Measurements from ENCODE around the gene ADORA2A. TPM values are rescaled to one million over a fixed set of nuclear protein-coding genes. Genes with fewer than 3 reads are reported as not detected.

The ADORA2A gene
- total and polyA plus RNA-seq, 2 of the 8 experiments (the other 6 are each of a cell fraction or from before 2014, with no cell fraction given): 7.1 to 20.3 TPM

DNA sequence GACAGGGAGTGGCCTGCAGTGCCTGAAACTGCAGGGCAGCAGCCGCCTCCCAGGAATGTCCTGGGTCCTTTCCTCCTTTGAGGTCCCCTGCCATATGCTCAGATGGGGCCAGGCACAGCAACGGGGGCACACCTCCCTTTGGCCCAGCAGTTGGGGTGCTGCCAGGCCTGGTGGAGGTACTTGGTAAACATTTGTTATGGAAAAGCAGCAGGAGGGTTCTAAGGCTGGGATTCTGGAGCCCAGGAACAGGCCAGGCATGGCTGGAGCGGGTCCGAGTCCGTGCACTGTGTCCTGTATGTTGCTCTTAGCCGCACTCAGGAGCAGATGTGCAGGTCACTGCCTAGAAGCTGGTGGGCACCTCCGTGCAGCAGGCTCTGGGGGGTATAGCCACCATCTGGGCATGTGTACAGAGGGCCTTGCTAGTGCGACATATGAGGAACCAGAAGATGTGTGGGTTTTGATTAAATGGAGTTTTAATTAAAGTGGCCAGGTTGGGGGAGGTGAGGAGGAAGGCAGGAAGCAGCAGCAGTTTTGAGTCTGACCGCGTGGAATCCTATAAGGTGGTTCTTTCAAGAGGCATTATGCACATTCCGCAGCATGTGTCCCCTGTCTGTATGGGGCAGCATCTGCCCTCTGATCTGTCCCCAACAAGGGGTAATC lies 1.5 kb downstream of the ADORA2A start:
- H3K9ac ChIP-seq (replicated peaks in 1 of 4; ENCODE audit: extremely low read depth in 1 of 4, low read depth in 3 of 4, low read length in 3 of 4): no peak overlapping the region
- H4K5ac ChIP-seq (ENCODE audit: insufficient read length, low read depth, low read length): no peak overlapping the region
- no peaks in the 10 kb centered on the region for H3K79me1 ChIP-seq (ENCODE audit: low read depth, low read length)
- H3K4me1 ChIP-seq (replicated peaks in 1 of 4; ENCODE audit: control insufficient read depth in 3 of 4, insufficient read depth in 4 of 4, low read length in 3 of 4): peaks cover 4 to 11% (median 9%) of the 10 kb centered on the region in 4 experiments; a peak in 6 of 7 replicates
- peak overlapping the region; percentile 48; the same call in 1 of the 2 replicates for H2BK20ac ChIP-seq (ENCODE audit: low read length)
- no peak overlapping the region for H3K23ac ChIP-seq (ENCODE audit: insufficient read length)
- no peaks in the 10 kb centered on the region for H3K9me3 ChIP-seq (ENCODE audit: insufficient read depth in 2 of 2, low read depth in 1 of 2, low read length in 1 of 2)
- H2BK15ac ChIP-seq (ENCODE audit: low read length): no peak overlapping the region
- no peak for DNase-seq (ENCODE audit: low read depth in 1 of 2, low spot score in 2 of 2)
- CTCF ChIA-PET (ENCODE audit: partially characterized antibody): interaction anchor here (1.0 to 10.8 kb wide), 10 partner anchors 8 to 95 kb away, joined by 3 to 114 read pairs (median 4); no protein-coding TSS in a partner anchor
- peaks cover 3 to 23% (median 15%) of the 10 kb centered on the region in 4 experiments for H3K27me3 ChIP-seq (replicated peaks in 1 of 4; ENCODE audit: control insufficient read depth in 3 of 4, extremely low read depth in 1 of 4, insufficient read depth in 3 of 4, low read length in 3 of 4)
- no peaks in the 10 kb centered on the region for H3K79me2 ChIP-seq (ENCODE audit: control insufficient read depth in 1 of 2, insufficient read depth in 2 of 2, low read length in 2 of 2)
- no peak overlapping the region for H3K4me3 ChIP-seq (ENCODE audit: extremely low read depth in 1 of 4, insufficient read depth in 2 of 4, low read depth in 3 of 4, low read length in 4 of 4)
- H3K14ac ChIP-seq (ENCODE audit: insufficient read length): no peak overlapping the region
- no peak overlapping the region for H4K8ac ChIP-seq (ENCODE audit: extremely low read depth, insufficient read depth, low read length)
- no peak overlapping the region for H2BK12ac ChIP-seq (ENCODE audit: low read depth, low read length)
- no peak overlapping the region for H3K56ac ChIP-seq (replicated peaks; ENCODE audit: insufficient read length, low read depth, low read length)
- H4K20me1 ChIP-seq (replicated peaks in 1 of 2; ENCODE audit: control insufficient read depth in 1 of 2, insufficient read depth in 2 of 2, low read length in 2 of 2): no peaks in the 10 kb centered on the region
- H2AFZ ChIP-seq (ENCODE audit: low read length): no peak overlapping the region
- POLR2A ChIA-PET (ENCODE audit: partially characterized antibody): interaction anchor here (0.6 kb wide), 1 partner anchor 74 kb away, joined by 3 read pairs; no protein-coding TSS in a partner anchor
- H2BK5ac ChIP-seq (ENCODE audit: low read depth, low read length): no peak overlapping the region; the same call in 1 of the 2 replicates
- H3K4me2 ChIP-seq (ENCODE audit: insufficient read depth in 1 of 2, low read depth in 2 of 2, low read length in 2 of 2): no peak overlapping the region
- H3K23me2 ChIP-seq (ENCODE audit: low read depth, low read length): peaks cover 6% of the 10 kb centered on the region; the same call in 1 of the 2 replicates
- H2AK5ac ChIP-seq (ENCODE audit: low read depth, low read length): peak overlapping the region; percentile 56; the same call in 1 of the 2 replicates
- H3K36me3 ChIP-seq (ENCODE audit: control insufficient read depth in 2 of 4, insufficient read depth in 4 of 4, low read length in 3 of 4): no peaks in the 10 kb centered on the region
- H2BK120ac ChIP-seq (replicated peaks; ENCODE audit: low read depth, low read length): no peak overlapping the region
- H3K18ac ChIP-seq (ENCODE audit: extremely low read depth, low read length): no peak overlapping the region; the same call in none of the 2 replicates
- WGBS, 2 experiments (ENCODE audit: extremely low coverage in 1 of 2, insufficient coverage in 1 of 2, insufficient read length in 1 of 2, insufficient replicate concordance in 2 of 2, low coverage in 1 of 2, low lambda C conversion rate in 2 of 2, missing lambda C conversion rate in 1 of 2): 82% methylated on average over 11 of the region's 11 CpGs; no CpG with 5 or more reads in 1 of the 2 experiments
- no peak for FAIRE-seq
- H4K91ac ChIP-seq (replicated peaks; ENCODE audit: insufficient read length, low read length): no peak overlapping the region
- H3K4ac ChIP-seq (replicated peaks; ENCODE audit: insufficient read length, low read depth, low read length): no peak overlapping the region
- no peak overlapping the region for H3K27ac ChIP-seq (ENCODE audit: low read depth, low read length)
- TF ChIP-seq, protein P1, sequence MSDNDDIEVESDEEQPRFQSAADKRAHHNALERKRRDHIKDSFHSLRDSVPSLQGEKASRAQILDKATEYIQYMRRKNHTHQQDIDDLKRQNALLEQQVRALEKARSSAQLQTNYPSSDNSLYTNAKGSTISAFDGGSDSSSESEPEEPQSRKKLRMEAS (IDR thresholded peaks at IDR 0.05): no peak
- no peak for TF ChIP-seq BCL11A (IDR thresholded peaks at IDR 0.05; ENCODE audit: low read depth in 2 of 2, low read length in 2 of 2)
- TF ChIP-seq USF2 (IDR thresholded peaks at IDR 0.05; ENCODE audit: low read length): no peak
- no peak for TF ChIP-seq CTCF (IDR thresholded peaks at IDR 0.05; ENCODE audit: control extremely low read depth in 1 of 3, insufficient read depth in 1 of 3, low read depth in 1 of 3, low read length in 3 of 3)
- no peak for TF ChIP-seq CTBP2 (IDR thresholded peaks at IDR 0.05; ENCODE audit: borderline replicate concordance, insufficient read depth, insufficient read length, low read length)
- TF ChIP-seq SIRT6 (IDR thresholded peaks at IDR 0.05; ENCODE audit: low read length): no peak
- TF ChIP-seq TAF7 (optimal IDR thresholded peaks at IDR 0.05; ENCODE audit: borderline replicate concordance, low read depth, low read length): no peak
- no peak for TF ChIP-seq KDM4A (IDR thresholded peaks at IDR 0.05; ENCODE audit: low read depth, low read length, severe bottlenecking)
